Progenitor cell of endocrine pancreas (in vitro differentiated cells): ENCODE results near the gene IFIT1B. TPM values are rescaled to one million over a fixed set of nuclear protein-coding genes. Genes with fewer than 3 reads are reported as not detected.

Source experiments
- DNase-seq: peaks from one replicate; pipeline ENCODE4 v3.0.0; 2021; ENCODE audit warnings: low spot score; ENCODE audit not compliant: unreplicated experiment
- H3K27ac Mint-ChIP-seq: 2 replicates; pipeline ENCODE4 v1.8.0; 2021; ENCODE audit warnings: mild to moderate bottlenecking, moderate library complexity, mixed read lengths
- H3K27me3 Mint-ChIP-seq: 2 replicates; pipeline ENCODE4 v1.8.0; 2021; ENCODE audit warnings: mixed read lengths
- H3K36me3 Mint-ChIP-seq: 2 replicates; pipeline ENCODE4 v1.8.0; 2022; ENCODE audit warnings: mixed read lengths; ENCODE audit not compliant: insufficient read depth
- H3K4me1 Mint-ChIP-seq: 2 replicates; pipeline ENCODE4 v1.8.0; 2021; ENCODE audit warnings: low read depth, mixed read lengths
- H3K4me3 Mint-ChIP-seq: 2 replicates; pipeline ENCODE4 v1.8.0; 2021; ENCODE audit warnings: low read depth, mild to moderate bottlenecking, moderate library complexity, mixed read lengths
- H3K9me3 Mint-ChIP-seq: 2 replicates; pipeline ENCODE4 v1.8.0; 2021; ENCODE audit warnings: low read depth, mixed read lengths
- total RNA-seq: library from RNA; stranded (reverse); gene quantifications from 2 replicates; pipeline ENCODE4 v1.2.1, GENCODE V29; 2021
- TF ChIP-seq, protein P1 (sequence below): fragments of 200-600 bp; sonication (generic); IDR thresholded peaks from one replicate; pipeline ENCODE4 v1.5.0; 2021; ENCODE audit warnings: antibody characterized with exemption, mild to moderate bottlenecking; ENCODE audit not compliant: unreplicated experiment

The IFIT1B gene
- total RNA-seq, 1 donor from 2014 or later, result not detected

DNA sequence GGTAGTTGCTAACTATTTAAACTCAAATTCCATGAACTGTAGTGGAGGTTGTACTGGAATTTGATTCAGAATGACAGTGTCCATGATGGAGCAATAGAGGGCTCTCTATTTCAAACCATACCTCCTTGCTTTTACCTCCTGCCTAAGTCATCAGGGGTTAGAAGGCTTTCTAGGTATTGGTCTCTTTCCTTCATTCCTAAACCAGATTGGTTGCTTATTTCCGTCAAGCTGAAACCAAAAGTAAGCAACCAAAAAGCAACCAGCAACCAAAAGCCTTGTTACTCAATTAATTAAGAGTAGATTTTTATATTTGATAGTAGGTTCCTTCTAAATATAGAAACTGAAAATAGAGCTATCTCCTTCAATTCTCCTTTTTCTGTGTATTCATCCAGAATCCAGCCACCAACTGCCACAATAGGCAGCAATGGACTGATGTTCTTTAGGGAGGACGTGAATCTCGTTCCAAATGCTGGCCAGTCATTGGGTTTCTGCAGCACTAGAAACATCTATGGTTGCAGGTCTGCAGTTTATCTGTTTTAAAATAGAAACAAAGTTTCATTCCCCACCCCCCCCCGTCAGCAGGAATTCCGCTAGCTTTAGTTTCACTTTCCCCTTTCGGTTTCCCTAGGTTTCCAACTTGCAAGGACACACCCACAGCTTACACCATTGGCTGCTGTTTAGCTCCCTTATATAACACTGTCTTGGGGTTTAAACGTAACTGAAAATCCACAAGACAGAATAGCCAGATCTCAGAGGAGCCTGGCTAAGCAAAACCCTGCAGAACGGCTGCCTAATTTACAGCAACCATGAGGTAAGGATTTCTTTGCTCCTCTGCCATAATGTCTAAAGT lies 14.3 kb downstream of the IFIT1B start, which contains the start of gene IFIT1:
Gene IFIT1 (plus strand): TSS at position 717 of the 850 bp plus-strand sequence. CDS start 90 bp downstream, at position 807.
- TF ChIP-seq, protein P1, sequence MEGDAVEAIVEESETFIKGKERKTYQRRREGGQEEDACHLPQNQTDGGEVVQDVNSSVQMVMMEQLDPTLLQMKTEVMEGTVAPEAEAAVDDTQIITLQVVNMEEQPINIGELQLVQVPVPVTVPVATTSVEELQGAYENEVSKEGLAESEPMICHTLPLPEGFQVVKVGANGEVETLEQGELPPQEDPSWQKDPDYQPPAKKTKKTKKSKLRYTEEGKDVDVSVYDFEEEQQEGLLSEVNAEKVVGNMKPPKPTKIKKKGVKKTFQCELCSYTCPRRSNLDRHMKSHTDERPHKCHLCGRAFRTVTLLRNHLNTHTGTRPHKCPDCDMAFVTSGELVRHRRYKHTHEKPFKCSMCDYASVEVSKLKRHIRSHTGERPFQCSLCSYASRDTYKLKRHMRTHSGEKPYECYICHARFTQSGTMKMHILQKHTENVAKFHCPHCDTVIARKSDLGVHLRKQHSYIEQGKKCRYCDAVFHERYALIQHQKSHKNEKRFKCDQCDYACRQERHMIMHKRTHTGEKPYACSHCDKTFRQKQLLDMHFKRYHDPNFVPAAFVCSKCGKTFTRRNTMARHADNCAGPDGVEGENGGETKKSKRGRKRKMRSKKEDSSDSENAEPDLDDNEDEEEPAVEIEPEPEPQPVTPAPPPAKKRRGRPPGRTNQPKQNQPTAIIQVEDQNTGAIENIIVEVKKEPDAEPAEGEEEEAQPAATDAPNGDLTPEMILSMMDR, result no peak
- Mint-ChIP-seq H3K4me1 (peaks cover 1% of the 10 kb centered on the region), H3K27me3 (no peaks in the 10 kb centered on the region), H3K9me3 (peaks cover 2% of the 10 kb centered on the region), H3K27ac (peak within 1 kb of the TSS; percentile 33), H3K4me3 (peak within 1 kb of the TSS; percentile 75), H3K36me3 (no peaks in the 10 kb centered on the region)
- no peak for DNase-seq

DNA sequence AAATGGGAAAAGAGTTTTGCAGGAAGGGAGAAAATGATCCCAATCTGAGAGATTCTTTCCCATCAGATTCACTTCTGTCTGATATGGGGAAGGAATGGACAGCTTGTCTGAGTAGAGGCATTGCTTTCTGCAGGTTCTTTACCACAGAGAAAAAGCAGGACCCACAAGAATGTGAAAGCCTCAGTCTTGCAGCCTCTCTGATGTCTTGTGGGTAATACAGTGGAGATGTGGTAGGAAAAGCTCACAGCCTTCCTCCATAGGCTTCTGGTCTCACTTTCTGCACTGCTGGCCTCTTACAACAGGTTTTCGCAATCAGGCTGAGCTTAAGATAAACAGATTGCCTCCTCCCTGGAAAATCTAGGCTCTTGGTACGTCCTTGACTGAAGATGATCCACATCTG lies 15.1 kb downstream of the IFIT1B start:
- Mint-ChIP-seq H3K27ac (no peak overlapping the region), H3K27me3 (no peaks in the 10 kb centered on the region), H3K9me3 (peaks cover 2% of the 10 kb centered on the region), H3K36me3 (no peaks in the 10 kb centered on the region), H3K4me1 (no peaks in the 10 kb centered on the region), H3K4me3 (no peak overlapping the region)
- DNase-seq, result no peak
- TF ChIP-seq, protein P1, result no peak

DNA sequence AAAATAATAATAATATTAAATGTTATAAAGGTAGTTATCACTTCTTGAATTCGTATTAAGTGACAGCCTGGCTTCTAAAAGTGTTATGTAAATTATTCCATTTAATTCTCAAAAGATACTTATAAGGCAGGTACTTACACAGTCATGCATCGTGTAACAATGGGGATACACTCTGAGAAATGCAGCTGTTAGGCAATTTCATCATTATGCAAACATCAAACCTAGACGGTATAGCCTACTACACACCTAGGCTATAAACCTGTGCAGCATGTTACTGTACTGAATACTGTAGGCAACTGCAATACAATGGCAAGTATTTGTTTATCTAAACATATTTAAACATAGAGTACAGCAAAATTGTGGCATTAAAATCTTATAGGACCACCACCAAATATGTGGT lies 16.0 kb downstream of the IFIT1B start:
- Mint-ChIP-seq H3K27ac (no peak overlapping the region), H3K9me3 (peaks cover 6% of the 10 kb centered on the region), H3K4me3 (no peak overlapping the region), H3K36me3 (no peaks in the 10 kb centered on the region), H3K27me3 (no peaks in the 10 kb centered on the region), H3K4me1 (no peaks in the 10 kb centered on the region)
- DNase-seq, result no peak
- TF ChIP-seq, protein P1, result no peak

DNA sequence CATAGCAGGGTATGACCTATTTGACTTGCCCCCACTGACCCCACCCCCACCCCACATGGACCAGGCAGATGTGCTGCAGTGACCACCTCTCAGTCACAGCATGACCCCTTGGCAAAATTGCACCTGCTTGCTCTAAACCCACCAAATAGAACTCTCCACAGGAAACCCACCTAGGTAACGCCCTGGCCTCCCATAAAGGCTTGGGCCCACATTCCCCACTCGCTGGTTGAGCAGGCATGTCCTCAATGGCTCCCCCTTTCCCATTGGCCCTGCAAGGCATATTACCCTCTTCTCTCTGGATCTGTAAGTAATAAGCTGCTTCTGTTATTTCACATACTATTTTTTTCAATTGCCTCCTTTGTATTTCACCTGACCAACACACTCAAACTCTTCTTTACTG lies 17.3 kb downstream of the IFIT1B start:
- H3K27me3 Mint-ChIP-seq, result no peaks in the 10 kb centered on the region
- no peaks in the 10 kb centered on the region for H3K36me3 Mint-ChIP-seq
- no peak overlapping the region for H3K27ac Mint-ChIP-seq
- TF ChIP-seq, protein P1, result no peak
- no peaks in the 10 kb centered on the region for H3K4me1 Mint-ChIP-seq
- H3K4me3 Mint-ChIP-seq, result no peak overlapping the region
- no peak for DNase-seq
- peaks cover 7% of the 10 kb centered on the region for H3K9me3 Mint-ChIP-seq

DNA sequence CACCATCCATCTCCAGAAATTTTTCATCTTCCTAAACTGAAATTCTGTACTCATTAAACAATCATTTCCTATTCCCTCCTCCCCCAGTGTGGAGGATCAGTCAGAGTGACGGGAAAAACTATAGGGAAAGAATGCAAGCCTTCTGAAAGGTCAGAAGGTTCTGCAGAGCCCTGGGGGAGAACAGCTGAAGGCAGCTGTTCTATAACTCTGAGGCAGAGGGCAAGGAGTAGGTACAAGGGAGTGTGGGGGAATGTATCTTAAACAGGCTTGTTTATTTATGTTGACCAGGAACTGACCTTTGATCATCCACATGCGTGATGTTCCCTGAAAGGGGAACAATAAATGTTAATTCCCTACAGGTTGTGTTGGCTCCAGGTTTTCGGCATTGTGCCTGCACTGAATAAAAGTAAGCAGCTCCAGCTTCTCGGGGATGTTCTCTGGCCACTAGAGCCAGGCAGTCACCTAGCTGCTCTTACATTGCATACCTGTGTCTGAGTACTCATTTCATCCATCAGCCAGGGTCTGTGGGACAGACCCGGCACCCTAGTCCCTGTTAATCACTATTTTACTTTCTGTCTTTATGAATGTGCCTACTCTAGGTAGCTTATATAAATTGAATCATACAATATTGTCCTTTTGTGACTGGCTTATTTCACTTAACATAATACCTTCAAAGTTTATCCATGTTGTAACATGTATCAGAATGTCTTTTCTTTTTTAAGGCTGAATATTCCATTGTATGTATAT lies 20.3 kb downstream of the IFIT1B start:
- TF ChIP-seq, protein P1, result no peak
- Mint-ChIP-seq H3K36me3 (no peaks in the 10 kb centered on the region), H3K4me1 (no peaks in the 10 kb centered on the region), H3K9me3 (peaks cover 7% of the 10 kb centered on the region), H3K27me3 (no peaks in the 10 kb centered on the region), H3K27ac (no peak overlapping the region), H3K4me3 (no peak overlapping the region)
- no peak for DNase-seq
